SK-N-SH treated with all-trans-retinoic acid at 6 μM for 48 hours (cell line): ENCODE results near the gene HDGFL2.

Source experiments
- ATAC-seq: fragments of 200-7000 bp; cut with Tn5 transposase; 3 replicates; pipeline ENCODE4 v1.9.1; 2020; ENCODE audit warnings: mild to moderate bottlenecking, moderate library complexity
- ARNTL ChIP-seq: fragments of 450-650 bp; formaldehyde crosslinking; IDR thresholded peaks from 2 replicates; pipeline ENCODE4 v1.5.0; 2020; ENCODE audit warnings: low read depth, mild to moderate bottlenecking, moderate library complexity, borderline replicate concordance
- BACH2 ChIP-seq: fragments of 250-450 bp; sonication (Bioruptor Pico); IDR thresholded peaks from 2 replicates; pipeline ENCODE4 v1.9.0; 2021; ENCODE audit warnings: mild to moderate bottlenecking, borderline replicate concordance
- CSDC2 ChIP-seq: fragments of 250-450 bp; sonication (Bioruptor Pico); IDR thresholded peaks from 2 replicates; pipeline ENCODE4 v1.5.0; 2020; ENCODE audit warnings: mild to moderate bottlenecking, moderate library complexity
- ESRRG ChIP-seq: fragments of 250-450 bp; sonication (Bioruptor Pico); IDR thresholded peaks from 2 replicates; pipeline ENCODE4 v1.6.1; 2021; ENCODE audit warnings: mild to moderate bottlenecking
- GLIS3 ChIP-seq: fragments of 250-450 bp; sonication (Bioruptor Pico); IDR thresholded peaks from 2 replicates; pipeline ENCODE4 v1.5.0; 2020; ENCODE audit warnings: mild to moderate bottlenecking, moderate library complexity
- ISL1 ChIP-seq: fragments of 250-450 bp; sonication (Bioruptor Pico); IDR thresholded peaks from 2 replicates; pipeline ENCODE4 v2.1.2; 2022; ENCODE audit warnings: mild to moderate bottlenecking, moderate library complexity
- OSR1 ChIP-seq: fragments of 250-450 bp; sonication (Bioruptor Pico); IDR thresholded peaks from 2 replicates; pipeline ENCODE4 v1.8.0; 2022; ENCODE audit warnings: moderate library complexity, mild to moderate bottlenecking, inconsistent platforms
- PPARA ChIP-seq: fragments of 250-450 bp; sonication (Bioruptor Pico); IDR thresholded peaks from 2 replicates; pipeline ENCODE4 v1.5.0; 2020; ENCODE audit warnings: mild to moderate bottlenecking, borderline replicate concordance
- RARB ChIP-seq: fragments of 250-450 bp; sonication (Bioruptor Pico); IDR thresholded peaks from 2 replicates; pipeline ENCODE4 v1.8.0; 2021; ENCODE audit warnings: mild to moderate bottlenecking, moderate library complexity
- SNAI2 ChIP-seq: fragments of 250-450 bp; sonication (Bioruptor Pico); IDR thresholded peaks from 2 replicates; pipeline ENCODE4 v1.5.0; 2020; ENCODE audit warnings: mild to moderate bottlenecking, moderate library complexity
- TCF4 ChIP-seq: fragments of 250-450 bp; sonication (Bioruptor Pico); IDR thresholded peaks from 2 replicates; pipeline ENCODE4 v1.8.0; 2021; ENCODE audit warnings: mild to moderate bottlenecking, moderate library complexity, borderline replicate concordance
- TOX ChIP-seq: fragments of 250-450 bp; sonication (Bioruptor Pico); IDR thresholded peaks from 2 replicates; pipeline ENCODE4 v1.8.0; 2021; ENCODE audit warnings: mild to moderate bottlenecking, moderate library complexity, borderline replicate concordance
- ZC3H10 ChIP-seq: fragments of 250-450 bp; sonication (Bioruptor Pico); IDR thresholded peaks from 2 replicates; pipeline ENCODE4 v1.5.1; 2021; ENCODE audit warnings: mild to moderate bottlenecking, moderate library complexity
- ZFP3 ChIP-seq: fragments of 250-450 bp; sonication (Bioruptor Pico); IDR thresholded peaks from 2 replicates; pipeline ENCODE4 v1.5.0; 2020; ENCODE audit warnings: mild to moderate bottlenecking, moderate library complexity
- ZFP30 ChIP-seq: fragments of 450-650 bp; formaldehyde crosslinking; IDR thresholded peaks from 2 replicates; pipeline ENCODE4 v1.5.0; 2022; ENCODE audit warnings: mild to moderate bottlenecking, moderate library complexity
- ZNF565 ChIP-seq: fragments of 450-650 bp; formaldehyde crosslinking; conservative IDR thresholded peaks from 2 replicates; pipeline ENCODE4 v1.5.0; 2020; ENCODE audit warnings: low read depth, mild to moderate bottlenecking, moderate library complexity
- ZNF70 ChIP-seq: fragments of 450-650 bp; formaldehyde crosslinking; IDR thresholded peaks from 2 replicates; pipeline ENCODE4 v1.5.0; 2020; ENCODE audit warnings: mild to moderate bottlenecking, moderate library complexity
- TF ChIP-seq, protein P1 (sequence below): fragments of 250-450 bp; sonication (Bioruptor Pico); IDR thresholded peaks from 2 replicates; pipeline ENCODE4 v1.5.1; 2020; ENCODE audit warnings: low read depth, mild to moderate bottlenecking, moderate library complexity
- TF ChIP-seq, protein P2 (sequence below): fragments of 250-450 bp; sonication (Bioruptor Pico); IDR thresholded peaks from 2 replicates; pipeline ENCODE4 v1.8.0; 2020; ENCODE audit warnings: mild to moderate bottlenecking, moderate library complexity, borderline replicate concordance
- TF ChIP-seq, protein P3 (sequence below): fragments of 250-450 bp; sonication (Bioruptor Pico); IDR thresholded peaks from 2 replicates; pipeline ENCODE4 v1.8.0; 2021; ENCODE audit warnings: low read depth, mild to moderate bottlenecking, moderate library complexity, borderline replicate concordance
- TF ChIP-seq, protein P4 (sequence below): fragments of 250-450 bp; sonication (Bioruptor Pico); IDR thresholded peaks from 2 replicates; pipeline ENCODE4 v1.5.1; 2021; ENCODE audit warnings: mild to moderate bottlenecking, moderate library complexity

Gene HDGFL2

DNA sequence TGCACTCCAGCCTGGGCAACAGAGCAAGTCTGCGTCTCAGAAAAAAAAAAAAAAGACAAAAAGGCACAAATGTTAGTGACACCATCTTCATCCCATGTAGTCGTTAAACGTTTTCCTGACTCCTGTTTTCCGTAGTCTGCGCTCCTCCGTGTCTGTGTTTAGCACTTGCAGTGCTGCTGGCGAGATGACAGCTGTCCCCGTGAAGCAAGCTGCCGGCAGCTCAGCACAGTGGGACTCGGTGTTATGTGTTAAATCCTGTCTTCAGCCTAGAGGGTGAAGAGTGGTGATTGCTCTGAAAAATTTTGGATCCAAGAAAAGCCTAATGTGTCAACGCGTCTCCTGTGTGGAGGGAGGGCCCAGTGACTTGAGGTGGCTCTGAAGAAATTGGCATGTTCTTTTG is 32.9 kb upstream of the HDGFL2 start:
- ATAC-seq = no peak
- TF ChIP-seq ZC3H10 (CRISPR knock-in tag) = no peak
- TF ChIP-seq SNAI2 (CRISPR knock-in tag) = no peak
- TF ChIP-seq OSR1 (CRISPR knock-in tag) = no peak
- no peak for TF ChIP-seq TCF4 (CRISPR knock-in tag)
- no peak for TF ChIP-seq ESRRG
- TF ChIP-seq PPARA (CRISPR knock-in tag) = no peak
- no peak for TF ChIP-seq ZFP3 (CRISPR knock-in tag)
- TF ChIP-seq, protein P1, sequence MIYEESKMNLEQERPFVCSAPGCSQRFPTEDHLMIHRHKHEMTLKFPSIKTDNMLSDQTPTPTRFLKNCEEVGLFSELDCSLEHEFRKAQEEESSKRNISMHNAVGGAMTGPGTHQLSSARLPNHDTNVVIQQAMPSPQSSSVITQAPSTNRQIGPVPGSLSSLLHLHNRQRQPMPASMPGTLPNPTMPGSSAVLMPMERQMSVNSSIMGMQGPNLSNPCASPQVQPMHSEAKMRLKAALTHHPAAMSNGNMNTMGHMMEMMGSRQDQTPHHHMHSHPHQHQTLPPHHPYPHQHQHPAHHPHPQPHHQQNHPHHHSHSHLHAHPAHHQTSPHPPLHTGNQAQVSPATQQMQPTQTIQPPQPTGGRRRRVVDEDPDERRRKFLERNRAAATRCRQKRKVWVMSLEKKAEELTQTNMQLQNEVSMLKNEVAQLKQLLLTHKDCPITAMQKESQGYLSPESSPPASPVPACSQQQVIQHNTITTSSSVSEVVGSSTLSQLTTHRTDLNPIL (CRISPR knock-in tag) = no peak
- no peak for TF ChIP-seq ZFP30 (CRISPR knock-in tag)
- no peak for TF ChIP-seq GLIS3
- no peak for TF ChIP-seq ISL1 (CRISPR knock-in tag)
- no peak for TF ChIP-seq BACH2 (CRISPR knock-in tag)

DNA sequence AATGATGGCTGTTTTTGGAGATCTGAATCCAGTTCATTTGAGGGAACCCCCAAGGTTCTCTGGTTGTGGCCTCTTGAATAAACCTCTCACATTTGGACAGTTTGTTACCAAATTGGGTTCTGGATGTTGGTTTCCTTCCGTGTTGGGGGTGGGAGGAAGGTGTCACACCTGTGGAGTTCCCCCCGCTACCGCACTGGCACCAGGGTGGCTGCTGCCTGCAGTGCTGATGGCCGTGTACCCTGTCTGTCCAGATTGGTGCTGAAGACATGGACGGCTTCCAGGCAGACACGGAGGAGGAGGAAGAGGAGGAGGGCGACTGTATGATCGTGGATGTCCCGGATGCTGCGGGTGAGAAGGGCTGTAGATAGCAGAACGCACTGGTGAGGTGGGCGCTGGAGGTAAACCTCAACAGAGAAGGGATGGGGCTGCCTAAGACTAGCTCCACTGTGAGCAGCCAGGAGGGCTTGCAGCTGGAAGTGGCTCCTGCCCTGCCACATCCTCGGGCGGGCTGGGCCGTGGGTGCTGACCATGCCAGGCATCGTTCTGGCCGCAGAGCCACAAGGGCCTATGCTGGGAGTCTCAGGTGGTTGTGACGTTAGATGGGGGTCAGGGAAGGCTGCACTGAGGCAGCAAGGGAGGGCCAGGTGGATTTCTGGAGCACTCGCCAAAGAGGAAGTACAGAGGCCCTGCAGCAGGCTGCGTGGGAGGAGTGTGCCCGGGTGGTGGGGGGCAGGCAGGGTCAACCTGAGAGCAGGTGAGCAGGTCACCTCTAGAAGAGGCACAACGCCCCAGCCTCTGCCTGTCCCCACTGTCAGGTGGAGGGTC is 29.9 kb upstream of the HDGFL2 start:
- TF ChIP-seq CSDC2 (CRISPR knock-in tag) (no peak), ZNF565 (no peak), ZC3H10 (CRISPR knock-in tag) (no peak), ZFP30 (CRISPR knock-in tag) (no peak), BACH2 (CRISPR knock-in tag) (no peak), PPARA (CRISPR knock-in tag) (no peak), ARNTL (CRISPR knock-in tag) (no peak), ISL1 (CRISPR knock-in tag) (no peak), ZFP3 (CRISPR knock-in tag) (no peak), GLIS3 (no peak), RARB (CRISPR knock-in tag) (no peak), SNAI2 (CRISPR knock-in tag) (no peak), TCF4 (CRISPR knock-in tag) (no peak), ZNF70 (CRISPR knock-in tag) (no peak)
- TF ChIP-seq, protein P1 (CRISPR knock-in tag) = no peak
- TF ChIP-seq, protein P2, sequence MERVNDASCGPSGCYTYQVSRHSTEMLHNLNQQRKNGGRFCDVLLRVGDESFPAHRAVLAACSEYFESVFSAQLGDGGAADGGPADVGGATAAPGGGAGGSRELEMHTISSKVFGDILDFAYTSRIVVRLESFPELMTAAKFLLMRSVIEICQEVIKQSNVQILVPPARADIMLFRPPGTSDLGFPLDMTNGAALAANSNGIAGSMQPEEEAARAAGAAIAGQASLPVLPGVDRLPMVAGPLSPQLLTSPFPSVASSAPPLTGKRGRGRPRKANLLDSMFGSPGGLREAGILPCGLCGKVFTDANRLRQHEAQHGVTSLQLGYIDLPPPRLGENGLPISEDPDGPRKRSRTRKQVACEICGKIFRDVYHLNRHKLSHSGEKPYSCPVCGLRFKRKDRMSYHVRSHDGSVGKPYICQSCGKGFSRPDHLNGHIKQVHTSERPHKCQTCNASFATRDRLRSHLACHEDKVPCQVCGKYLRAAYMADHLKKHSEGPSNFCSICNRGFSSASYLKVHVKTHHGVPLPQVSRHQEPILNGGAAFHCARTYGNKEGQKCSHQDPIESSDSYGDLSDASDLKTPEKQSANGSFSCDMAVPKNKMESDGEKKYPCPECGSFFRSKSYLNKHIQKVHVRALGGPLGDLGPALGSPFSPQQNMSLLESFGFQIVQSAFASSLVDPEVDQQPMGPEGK = no peak
- TF ChIP-seq, all 23 proteins: peak for 0
- no peak; the same call in 2 of the 3 replicates for ATAC-seq

DNA sequence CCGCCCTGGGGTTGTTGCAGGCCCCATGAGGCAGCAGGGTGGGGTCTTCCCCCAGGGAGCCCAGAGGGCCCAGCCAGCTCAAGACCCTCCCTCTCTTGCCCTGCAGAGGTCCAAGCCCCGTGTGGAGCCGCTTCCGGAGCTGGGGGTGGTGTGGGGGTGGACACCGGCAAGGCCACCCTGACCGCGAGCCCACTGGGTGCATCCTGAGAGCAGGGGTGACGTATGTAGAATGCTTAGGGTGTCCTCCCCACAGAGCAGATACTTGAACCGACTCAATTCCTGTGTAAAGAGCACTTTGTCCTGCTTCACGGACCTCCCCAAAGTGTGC is 29.3 kb upstream of the HDGFL2 start:
- ATAC-seq = no peak
- TF ChIP-seq, protein P3, sequence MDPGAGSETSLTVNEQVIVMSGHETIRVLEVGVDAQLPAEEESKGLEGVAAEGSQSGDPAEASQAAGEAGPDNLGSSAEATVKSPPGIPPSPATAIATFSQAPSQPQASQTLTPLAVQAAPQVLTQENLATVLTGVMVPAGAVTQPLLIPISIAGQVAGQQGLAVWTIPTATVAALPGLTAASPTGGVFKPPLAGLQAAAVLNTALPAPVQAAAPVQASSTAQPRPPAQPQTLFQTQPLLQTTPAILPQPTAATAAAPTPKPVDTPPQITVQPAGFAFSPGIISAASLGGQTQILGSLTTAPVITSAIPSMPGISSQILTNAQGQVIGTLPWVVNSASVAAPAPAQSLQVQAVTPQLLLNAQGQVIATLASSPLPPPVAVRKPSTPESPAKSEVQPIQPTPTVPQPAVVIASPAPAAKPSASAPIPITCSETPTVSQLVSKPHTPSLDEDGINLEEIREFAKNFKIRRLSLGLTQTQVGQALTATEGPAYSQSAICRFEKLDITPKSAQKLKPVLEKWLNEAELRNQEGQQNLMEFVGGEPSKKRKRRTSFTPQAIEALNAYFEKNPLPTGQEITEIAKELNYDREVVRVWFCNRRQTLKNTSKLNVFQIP (CRISPR knock-in tag) = no peak
- no peak for TF ChIP-seq TOX (CRISPR knock-in tag)

DNA sequence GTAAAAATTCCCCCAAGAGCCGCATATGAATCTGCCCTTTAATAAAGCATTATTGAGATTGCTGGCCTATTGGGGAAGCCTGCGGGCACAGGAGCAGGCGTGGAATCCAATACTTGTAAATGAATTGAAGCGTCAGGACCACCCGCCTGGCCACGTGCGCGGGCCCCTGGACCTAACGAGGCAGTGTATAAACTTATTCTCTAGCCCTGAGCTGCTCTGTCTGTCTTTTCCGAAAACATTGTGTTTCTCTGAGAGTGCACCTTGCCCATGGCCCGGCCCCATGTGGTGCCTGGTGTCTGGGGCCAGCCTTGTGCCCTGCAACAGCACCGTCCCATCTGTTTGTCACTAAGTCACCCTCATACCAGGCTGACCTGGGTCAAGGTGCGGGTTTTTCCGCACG is 28.9 kb upstream of the HDGFL2 start:
- ATAC-seq = peak; percentile 3; the same call in 1 of the 3 replicates

More for the DNA sequence above, 28.9 kb upstream of the HDGFL2 start:
- TF ChIP-seq, protein P4, sequence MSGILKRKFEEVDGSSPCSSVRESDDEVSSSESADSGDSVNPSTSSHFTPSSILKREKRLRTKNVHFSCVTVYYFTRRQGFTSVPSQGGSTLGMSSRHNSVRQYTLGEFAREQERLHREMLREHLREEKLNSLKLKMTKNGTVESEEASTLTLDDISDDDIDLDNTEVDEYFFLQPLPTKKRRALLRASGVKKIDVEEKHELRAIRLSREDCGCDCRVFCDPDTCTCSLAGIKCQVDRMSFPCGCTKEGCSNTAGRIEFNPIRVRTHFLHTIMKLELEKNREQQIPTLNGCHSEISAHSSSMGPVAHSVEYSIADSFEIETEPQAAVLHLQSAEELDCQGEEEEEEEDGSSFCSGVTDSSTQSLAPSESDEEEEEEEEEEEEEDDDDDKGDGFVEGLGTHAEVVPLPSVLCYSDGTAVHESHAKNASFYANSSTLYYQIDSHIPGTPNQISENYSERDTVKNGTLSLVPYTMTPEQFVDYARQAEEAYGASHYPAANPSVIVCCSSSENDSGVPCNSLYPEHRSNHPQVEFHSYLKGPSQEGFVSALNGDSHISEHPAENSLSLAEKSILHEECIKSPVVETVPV (CRISPR knock-in tag) = no peak
- TF ChIP-seq, protein P3 (CRISPR knock-in tag) = no peak
- TF ChIP-seq, protein P2 = no peak
- no peak for TF ChIP-seq PPARA (CRISPR knock-in tag)
- no peak for TF ChIP-seq TOX (CRISPR knock-in tag)
- no peak for TF ChIP-seq ZFP30 (CRISPR knock-in tag)
- no peak for TF ChIP-seq RARB (CRISPR knock-in tag)
- TF ChIP-seq, all 23 proteins: peak for 0
